Stomach (tissue), 9 donors: Measurements from ENCODE around the gene AP3D1. TPM values are rescaled to one million over a fixed set of nuclear protein-coding genes. Genes with fewer than 3 reads are reported as not detected.

Experiments
- DNase-seq, 2 donors: peaks; one replicate each; pipeline versions ENCODE4 v3.0.0 to v3.0.0-alpha.2; 2013 to 2019
- H3K27ac ChIP-seq, 5 donors: fragments of 200-600 bp in 4 of 5; sonication (generic) in 4 of 5; one replicate each; pipeline ENCODE4 v1.5.1; 2013 to 2019; ENCODE audit warnings: mild to moderate bottlenecking in 1 of 5, moderate library complexity in 1 of 5
- H3K27me3 ChIP-seq, 3 donors: fragments of 200-600 bp; sonication (generic); one replicate each; pipeline ENCODE4 v1.5.1; 2017 to 2019; ENCODE audit warnings: mixed run types in 1 of 3
- H3K36me3 ChIP-seq, 4 donors: fragments of 200-600 bp; sonication (generic); 1 replicate in 3 of 4; 2 replicates in 1 of 4; pipeline ENCODE4 v1.5.1; 2016 to 2019
- H3K4me1 ChIP-seq, 4 donors: fragments of 200-600 bp; sonication (generic); one replicate each; pipeline ENCODE4 v1.5.1; 2016 to 2019
- H3K4me3 ChIP-seq, 4 donors: fragments of 200-600 bp; sonication (generic) in 3 of 4; one replicate each; pipeline ENCODE4 v1.5.1; 2016 to 2019; ENCODE audit warnings: mild to moderate bottlenecking in 1 of 4
- H3K9me3 ChIP-seq, 4 donors: fragments of 200-600 bp; sonication (generic); one replicate each; pipeline ENCODE4 v1.5.1; 2016 to 2019
- EP300 ChIP-seq: sonication (generic); formaldehyde crosslinking; IDR thresholded peaks from one replicate; pipeline ENCODE4 v1.6.1; 2017; ENCODE audit warnings: antibody characterized with exemption
- POLR2A ChIP-seq, 4 donors: fragments of 450-650 bp; IDR thresholded peaks; one replicate each; pipeline ENCODE4 v1.6.1; 2016; ENCODE audit warnings: antibody characterized with exemption in 4 of 4, control low read depth in 2 of 4, mild to moderate bottlenecking in 1 of 4, moderate library complexity in 1 of 4
- POLR2AphosphoS5 ChIP-seq, 3 donors: sonication (generic); formaldehyde crosslinking; IDR thresholded peaks; one replicate each; pipeline ENCODE4 v1.6.1; 2016; ENCODE audit warnings: antibody characterized with exemption in 3 of 3
- WGBS, 5 donors: extraction: QIAGEN DNeasy Blood & Tissue Kit in 3 of 5; methylation state at CpG; one replicate each; pipeline versions ENCODE4 v1.1.5 to v1.1.7; 2013 to 2018; 5-methylcytosine and 5-hydroxymethylcytosine counted together
- intact Hi-C: fragments of 100-400 bp; cut with DNase I; formaldehyde crosslinking; loops from one replicate; pipeline ENCODE4 v1.15.1; 2023; ENCODE audit warnings: low total_unique reads
- polyA plus RNA-seq, 3 donors: library from polyadenylated mRNA; stranded (reverse); fragments of 200-250 nt; gene quantifications; one replicate each; pipeline ENCODE4 v1.2.3, GENCODE V29; 2013
- total RNA-seq, 5 donors: library from RNA; depleted of rRNA; stranded (reverse); fragments of >200 nt; gene quantifications; one replicate each; pipeline versions ENCODE4 v1.1.0 to v1.2.3, GENCODE V29; 2014 to 2016
- TF ChIP-seq, protein P1 (sequence below), 7 experiments: fragments of 450-650 bp in 4 of 7; fragments of 200-600 bp in 3 of 7; sonication (generic) in 3 of 7; IDR thresholded peaks; one replicate each; pipeline ENCODE4 v1.5.1; 2016 to 2019; ENCODE audit warnings: antibody characterized with exemption in 7 of 7, control low read depth in 2 of 7, mild to moderate bottlenecking in 1 of 7
- donor health status: healthy with polysubstance abuse.
- donor health status: Bipolar disorder and iron deficiency.
- donor health status: healthy.

Gene AP3D1
- total and polyA plus RNA-seq, 8 donors: 49.0 to 340 (median 85.0) TPM

DNA sequence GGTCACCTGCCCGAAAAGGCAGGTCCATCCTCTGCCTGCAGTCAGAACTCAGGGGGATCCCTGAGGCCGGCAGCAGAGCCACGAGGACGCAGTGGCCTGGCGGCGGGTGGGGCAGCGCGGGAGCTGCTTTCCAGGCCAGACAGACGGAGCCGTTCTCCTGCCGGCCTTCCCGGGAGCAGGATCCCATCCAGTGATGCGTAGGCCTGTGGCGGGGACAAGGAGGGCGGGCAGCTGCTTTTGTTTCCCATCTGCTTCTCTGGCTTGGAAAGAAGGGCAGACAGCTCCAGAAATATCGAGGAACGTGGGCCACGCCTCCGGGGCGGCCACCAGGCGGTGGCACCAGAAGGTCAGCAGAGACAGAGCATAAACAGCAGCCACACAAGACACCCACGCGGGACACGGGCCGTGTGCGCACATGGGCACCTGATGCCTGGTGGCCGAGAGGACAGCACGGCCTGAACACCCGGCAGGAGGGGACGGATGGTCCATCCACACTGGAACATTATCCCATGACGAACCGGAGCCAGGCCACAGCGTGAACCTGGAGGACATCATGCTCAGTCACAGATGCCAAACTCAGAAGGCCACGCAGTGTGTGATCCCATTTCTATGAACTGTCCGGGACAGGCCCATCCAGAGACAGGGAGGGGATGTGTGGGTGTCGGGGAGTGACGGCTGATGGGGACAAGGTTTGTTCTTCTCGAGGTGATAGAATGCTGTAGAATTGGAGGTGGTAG lies 86.4 kb downstream of the AP3D1 start:
- 37 to 58% (median 45%) methylated on average over 24 to 38 of the region's 38 CpGs for WGBS, 5 donors
- Histone ChIP-seq H3K9me3 (no peaks in the 10 kb centered on the region), H3K36me3 (no peaks in the 10 kb centered on the region), H3K4me1 (peaks cover 42 to 67% (median 52%) of the 10 kb centered on the region in 4 donors), H3K27me3 (no peaks in the 10 kb centered on the region), H3K4me3 (peak overlapping the region in 1 of 4 donors; percentile 11), H3K27ac (peak overlapping the region; percentile 50 to 82 (median 73))
- TF ChIP-seq POLR2A (IDR thresholded peaks at IDR 0.05) (no peak), POLR2AphosphoS5 (IDR thresholded peaks at IDR 0.05) (no peak), EP300 (peak; percentile 93)
- TF ChIP-seq, protein P1, sequence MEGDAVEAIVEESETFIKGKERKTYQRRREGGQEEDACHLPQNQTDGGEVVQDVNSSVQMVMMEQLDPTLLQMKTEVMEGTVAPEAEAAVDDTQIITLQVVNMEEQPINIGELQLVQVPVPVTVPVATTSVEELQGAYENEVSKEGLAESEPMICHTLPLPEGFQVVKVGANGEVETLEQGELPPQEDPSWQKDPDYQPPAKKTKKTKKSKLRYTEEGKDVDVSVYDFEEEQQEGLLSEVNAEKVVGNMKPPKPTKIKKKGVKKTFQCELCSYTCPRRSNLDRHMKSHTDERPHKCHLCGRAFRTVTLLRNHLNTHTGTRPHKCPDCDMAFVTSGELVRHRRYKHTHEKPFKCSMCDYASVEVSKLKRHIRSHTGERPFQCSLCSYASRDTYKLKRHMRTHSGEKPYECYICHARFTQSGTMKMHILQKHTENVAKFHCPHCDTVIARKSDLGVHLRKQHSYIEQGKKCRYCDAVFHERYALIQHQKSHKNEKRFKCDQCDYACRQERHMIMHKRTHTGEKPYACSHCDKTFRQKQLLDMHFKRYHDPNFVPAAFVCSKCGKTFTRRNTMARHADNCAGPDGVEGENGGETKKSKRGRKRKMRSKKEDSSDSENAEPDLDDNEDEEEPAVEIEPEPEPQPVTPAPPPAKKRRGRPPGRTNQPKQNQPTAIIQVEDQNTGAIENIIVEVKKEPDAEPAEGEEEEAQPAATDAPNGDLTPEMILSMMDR (IDR thresholded peaks at IDR 0.05): peak in 1 of 7 experiments; percentile 33
- intact Hi-C loops: no loop called here
- peak in 1 of 2 donors; percentile 57 for DNase-seq

DNA sequence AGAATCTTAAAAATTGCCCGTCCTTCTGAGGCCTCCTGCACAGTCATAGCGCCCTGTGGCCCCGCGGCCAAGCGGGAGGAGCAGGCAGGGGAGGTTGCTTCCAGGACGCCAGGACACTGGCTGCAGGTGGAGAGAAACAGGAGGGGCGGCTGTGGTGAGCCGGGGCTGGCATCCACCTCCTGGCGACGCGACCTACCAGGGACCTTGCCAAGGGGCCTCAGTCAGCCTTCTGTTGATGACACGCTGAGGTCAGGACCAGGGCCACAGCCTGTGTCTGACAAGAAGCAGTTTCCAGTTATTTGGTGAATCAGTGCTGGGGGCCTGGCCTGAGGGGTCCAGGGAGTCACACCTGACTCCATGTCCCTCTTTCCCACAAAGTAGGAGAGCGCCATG lies 87.0 kb downstream of the AP3D1 start:
- Histone ChIP-seq H3K4me1 (peaks cover 46 to 67% (median 53%) of the 10 kb centered on the region in 4 donors), H3K27ac (peak overlapping the region; percentile 50 to 82 (median 73)), H3K4me3 (no peak overlapping the region), H3K36me3 (no peaks in the 10 kb centered on the region), H3K27me3 (no peaks in the 10 kb centered on the region), H3K9me3 (no peaks in the 10 kb centered on the region)
- intact Hi-C loops: no loop called here
- TF ChIP-seq, protein P1 (IDR thresholded peaks at IDR 0.05): no peak
- TF ChIP-seq POLR2AphosphoS5 (IDR thresholded peaks at IDR 0.05) (no peak), EP300 (no peak), POLR2A (IDR thresholded peaks at IDR 0.05) (no peak)
- DNase-seq: peak in 1 of 2 donors; percentile 30
- WGBS, 5 donors: 49 to 63% (median 54%) methylated on average over 12 to 13 of the region's 13 CpGs

DNA sequence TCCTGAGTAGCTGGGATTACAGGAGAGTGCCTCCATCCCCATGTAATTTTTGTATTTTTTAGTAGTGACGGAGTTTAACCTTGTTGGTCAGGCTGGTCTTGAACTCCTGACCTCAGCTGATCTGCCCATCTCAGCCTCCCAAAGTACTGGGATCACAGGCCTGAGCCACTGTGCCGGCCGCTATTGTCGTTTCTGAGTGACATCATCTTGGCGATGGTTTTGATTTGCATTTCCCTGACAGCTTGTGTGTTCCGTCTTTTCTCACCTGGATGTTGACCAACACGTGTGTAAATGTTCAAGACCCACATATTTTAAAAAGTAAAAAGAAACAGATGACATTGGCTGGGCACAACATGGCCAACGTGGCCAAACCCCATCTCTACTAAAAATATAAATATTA lies 87.5 kb downstream of the AP3D1 start:
- Histone ChIP-seq H3K27ac (peak overlapping the region in 3 of 5 donors; percentile 69 to 82 (median 73)), H3K36me3 (no peaks in the 10 kb centered on the region), H3K4me3 (no peak overlapping the region), H3K27me3 (no peaks in the 10 kb centered on the region), H3K9me3 (no peaks in the 10 kb centered on the region), H3K4me1 (peaks cover 47 to 67% (median 54%) of the 10 kb centered on the region in 4 donors)
- TF ChIP-seq, protein P1 (IDR thresholded peaks at IDR 0.05): no peak
- TF ChIP-seq POLR2A (IDR thresholded peaks at IDR 0.05) (no peak), POLR2AphosphoS5 (IDR thresholded peaks at IDR 0.05) (no peak), EP300 (no peak)
- no peak for DNase-seq
- WGBS, 5 donors: 75 to 88% (median 84%) methylated on average over 8 of the region's 8 CpGs
- intact Hi-C loops: no loop called here

DNA sequence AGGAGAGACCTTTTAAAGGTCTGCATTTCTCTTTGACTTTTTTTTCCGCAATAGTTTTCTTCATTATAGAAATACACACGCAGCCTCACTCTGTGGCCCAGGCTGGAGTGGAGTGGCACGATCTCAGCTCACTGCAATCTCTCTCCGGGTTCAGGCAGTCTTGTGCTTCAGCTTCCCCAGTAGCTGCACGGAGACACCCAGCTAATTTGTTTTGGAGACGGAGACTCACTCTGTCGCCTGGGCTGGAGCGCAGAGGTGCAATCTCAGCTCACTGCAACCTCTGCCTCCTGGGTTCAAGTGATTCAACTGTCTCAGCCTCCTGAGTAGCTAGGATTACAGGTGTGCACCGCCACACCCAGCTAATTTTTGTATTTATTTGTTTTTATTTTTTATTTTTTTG lies 88.6 kb downstream of the AP3D1 start:
- Histone ChIP-seq H3K4me3 (no peak overlapping the region), H3K36me3 (no peaks in the 10 kb centered on the region), H3K27ac (peak overlapping the region in 2 of 5 donors; percentile 100), H3K9me3 (no peaks in the 10 kb centered on the region), H3K27me3 (no peaks in the 10 kb centered on the region), H3K4me1 (peaks cover 55 to 76% (median 65%) of the 10 kb centered on the region in 4 donors)
- TF ChIP-seq EP300 (no peak), POLR2A (IDR thresholded peaks at IDR 0.05) (no peak), POLR2AphosphoS5 (IDR thresholded peaks at IDR 0.05) (no peak)
- TF ChIP-seq, protein P1 (IDR thresholded peaks at IDR 0.05): no peak
- intact Hi-C loops: no loop called here
- WGBS, 5 donors: 86 to 92% (median 89%) methylated on average over 9 of the region's 9 CpGs
- DNase-seq: no peak
